ENCODE measurements around the gene KMT2C. TPM values are rescaled to one million over a fixed set of nuclear protein-coding genes. Genes with fewer than 3 reads are reported as not detected.

KMT2C gene
- total RNA-seq, 3 donors from 2014 or later, result 73.6 to 112 (median 85.5) TPM

DNA sequence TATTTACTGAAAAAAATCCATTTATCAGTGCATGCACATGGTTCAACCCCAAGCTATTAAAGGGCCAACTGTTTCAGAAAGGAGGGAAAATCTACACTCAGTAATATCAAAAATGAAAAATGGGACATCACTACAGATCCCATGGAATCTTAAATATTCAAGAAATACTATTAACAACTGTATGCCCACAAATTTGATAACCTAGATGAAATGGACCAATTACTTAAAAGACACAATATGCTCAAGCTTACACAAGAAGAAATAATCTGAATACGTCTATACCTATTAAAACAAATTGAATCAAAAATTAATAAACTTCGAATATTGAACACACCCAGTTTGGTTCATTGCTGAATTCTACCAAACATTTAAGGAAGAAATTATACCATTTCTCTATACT is 87.9 kb downstream of the KMT2C start:
- H3K36me3 ChIP-seq, result peaks cover 4% of the 10 kb centered on the region
- intact Hi-C loops (cut with DNase I; ENCODE audit: low total_unique reads), result no loop called here
- TF ChIP-seq, protein P1, sequence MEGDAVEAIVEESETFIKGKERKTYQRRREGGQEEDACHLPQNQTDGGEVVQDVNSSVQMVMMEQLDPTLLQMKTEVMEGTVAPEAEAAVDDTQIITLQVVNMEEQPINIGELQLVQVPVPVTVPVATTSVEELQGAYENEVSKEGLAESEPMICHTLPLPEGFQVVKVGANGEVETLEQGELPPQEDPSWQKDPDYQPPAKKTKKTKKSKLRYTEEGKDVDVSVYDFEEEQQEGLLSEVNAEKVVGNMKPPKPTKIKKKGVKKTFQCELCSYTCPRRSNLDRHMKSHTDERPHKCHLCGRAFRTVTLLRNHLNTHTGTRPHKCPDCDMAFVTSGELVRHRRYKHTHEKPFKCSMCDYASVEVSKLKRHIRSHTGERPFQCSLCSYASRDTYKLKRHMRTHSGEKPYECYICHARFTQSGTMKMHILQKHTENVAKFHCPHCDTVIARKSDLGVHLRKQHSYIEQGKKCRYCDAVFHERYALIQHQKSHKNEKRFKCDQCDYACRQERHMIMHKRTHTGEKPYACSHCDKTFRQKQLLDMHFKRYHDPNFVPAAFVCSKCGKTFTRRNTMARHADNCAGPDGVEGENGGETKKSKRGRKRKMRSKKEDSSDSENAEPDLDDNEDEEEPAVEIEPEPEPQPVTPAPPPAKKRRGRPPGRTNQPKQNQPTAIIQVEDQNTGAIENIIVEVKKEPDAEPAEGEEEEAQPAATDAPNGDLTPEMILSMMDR (IDR thresholded peaks at IDR 0.05), result no peak
- TF ChIP-seq POLR2AphosphoS5 (IDR thresholded peaks at IDR 0.05) (no peak), POLR2A (IDR thresholded peaks at IDR 0.05) (no peak)

DNA sequence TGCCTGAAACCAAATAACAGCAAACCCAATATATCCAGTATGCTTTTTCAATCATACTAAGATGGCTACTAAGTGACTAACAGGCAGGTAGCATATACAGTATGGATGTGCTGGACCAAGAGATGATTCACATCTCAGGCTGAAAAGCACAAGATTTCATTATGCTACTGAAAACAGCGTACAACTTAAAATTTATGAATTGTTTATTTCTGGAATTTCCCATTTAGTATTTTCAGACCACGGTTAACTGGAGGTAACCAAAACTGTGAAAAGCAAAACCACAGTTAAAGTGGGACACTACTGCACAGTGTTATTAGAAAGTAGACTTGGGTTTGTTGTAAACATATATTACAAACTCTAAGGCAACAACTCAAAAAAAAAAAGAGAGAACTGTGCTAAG is 91.5 kb downstream of the KMT2C start:
- H3K27me3 ChIP-seq, result no peaks in the 10 kb centered on the region
- no peak overlapping the region for H3K27ac ChIP-seq
- TF ChIP-seq POLR2AphosphoS5 (IDR thresholded peaks at IDR 0.05), result no peak
- DNase-seq (ENCODE audit: low spot score in 2 of 2), result no peak
- intact Hi-C loops (cut with DNase I; ENCODE audit: low total_unique reads), result no loop called here
- H3K36me3 ChIP-seq, result no peaks in the 10 kb centered on the region
- H3K4me1 ChIP-seq, result peaks cover 0 to 5% of the 10 kb centered on the region in 2 donors
- no peak overlapping the region for H3K4me3 ChIP-seq
- H3K9me3 ChIP-seq, result no peaks in the 10 kb centered on the region

More for the DNA sequence above, 87.9 kb downstream of the KMT2C start:
- Histone ChIP-seq H3K27ac (no peak overlapping the region), H3K9me3 (no peaks in the 10 kb centered on the region), H3K4me1 (no peaks in the 10 kb centered on the region), H3K4me3 (no peak overlapping the region), H3K27me3 (no peaks in the 10 kb centered on the region)
- DNase-seq (ENCODE audit: low spot score in 2 of 2), result no peak

DNA sequence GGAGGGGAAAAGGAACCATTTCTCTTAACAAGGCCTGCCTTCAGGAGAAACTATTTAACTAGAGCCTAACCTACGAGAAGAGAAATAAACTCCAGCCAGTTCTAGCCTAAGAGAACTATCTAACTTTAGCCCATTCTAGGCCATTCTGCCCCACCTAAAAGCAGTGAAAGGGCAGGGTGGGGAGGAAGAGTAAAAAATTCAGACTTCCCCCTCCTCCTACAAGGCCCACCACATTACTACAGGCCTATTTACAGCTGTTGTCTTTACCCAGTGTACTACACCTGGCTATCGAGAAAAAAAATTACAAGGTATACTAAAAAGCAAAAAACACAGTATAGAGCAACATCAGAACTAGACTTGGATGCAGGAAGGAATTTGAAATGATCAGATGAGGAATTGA is 93.0 kb downstream of the KMT2C start:
- H3K36me3 ChIP-seq, result no peaks in the 10 kb centered on the region
- H3K27ac ChIP-seq, result no peak overlapping the region
- H3K4me3 ChIP-seq, result no peak overlapping the region
- H3K27me3 ChIP-seq, result no peaks in the 10 kb centered on the region
- no peaks in the 10 kb centered on the region for H3K9me3 ChIP-seq
- TF ChIP-seq, protein P1 (IDR thresholded peaks at IDR 0.05), result no peak
- DNase-seq (ENCODE audit: low spot score in 2 of 2), result no peak
- intact Hi-C loops (cut with DNase I; ENCODE audit: low total_unique reads), result no loop called here
- peaks cover 0 to 5% of the 10 kb centered on the region in 2 donors for H3K4me1 ChIP-seq

DNA sequence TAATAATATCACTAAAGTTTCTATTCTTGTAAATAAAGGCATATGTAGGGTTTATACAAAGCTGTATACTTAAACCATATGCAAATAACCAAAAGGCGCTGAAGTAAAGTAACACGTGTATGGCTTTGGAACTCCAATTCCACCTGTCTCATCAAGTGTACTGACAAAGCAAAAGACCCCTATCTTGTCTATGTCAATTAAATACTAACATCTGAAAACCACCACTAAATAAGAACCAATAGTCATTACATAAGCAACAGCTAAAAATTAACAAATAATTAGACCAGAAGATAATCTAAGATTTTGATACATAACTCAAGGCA is 93.9 kb downstream of the KMT2C start:
- H3K27ac ChIP-seq, result no peak overlapping the region

DNA sequence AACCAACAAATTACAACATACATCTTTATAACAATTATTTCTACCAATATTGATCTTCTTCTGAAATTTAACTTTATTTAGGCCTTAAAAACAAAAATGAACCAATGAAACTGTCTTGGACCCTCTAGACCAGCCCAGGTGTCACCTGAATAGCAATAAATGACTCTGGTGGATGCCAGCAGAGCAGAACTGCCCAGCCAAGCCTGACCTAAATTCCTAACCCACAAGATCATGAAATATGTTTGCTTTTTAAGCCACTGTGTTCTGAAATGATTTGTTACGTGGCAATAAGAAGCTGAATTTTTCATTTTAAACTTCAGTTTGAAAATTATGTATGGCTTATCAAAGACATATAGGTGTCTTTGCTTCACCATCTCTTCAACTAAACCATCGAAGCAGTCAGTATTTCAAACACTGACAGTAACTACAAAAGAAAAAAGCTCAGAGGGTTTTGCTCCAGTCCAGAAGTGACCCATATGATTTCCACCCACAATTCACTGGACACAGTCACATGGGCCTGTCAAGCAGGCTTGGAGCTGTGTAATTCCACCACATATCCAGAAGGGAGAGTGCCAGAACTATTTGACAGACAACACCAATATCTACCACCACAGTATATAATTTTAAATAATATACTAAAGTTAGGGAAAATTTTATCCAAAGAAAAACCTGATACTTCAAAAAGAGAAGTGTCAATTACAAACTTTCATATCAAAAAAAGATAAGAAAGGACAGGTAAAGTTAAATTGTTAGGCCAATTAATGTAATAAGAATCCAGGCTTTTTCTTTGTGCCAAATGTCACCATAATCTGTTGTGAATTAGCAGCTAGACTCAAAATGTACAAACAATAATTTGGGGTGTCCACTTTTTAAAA is 94.5 kb downstream of the KMT2C start:
- no peak for DNase-seq (ENCODE audit: low spot score in 2 of 2)
- no peaks in the 10 kb centered on the region for H3K36me3 ChIP-seq
- H3K4me1 ChIP-seq, result peaks cover 0 to 5% of the 10 kb centered on the region in 2 donors
- no peaks in the 10 kb centered on the region for H3K27me3 ChIP-seq
- intact Hi-C loops (cut with DNase I; ENCODE audit: low total_unique reads), result no loop called here
- TF ChIP-seq POLR2AphosphoS5 (IDR thresholded peaks at IDR 0.05) (no peak), POLR2A (IDR thresholded peaks at IDR 0.05) (no peak)
- TF ChIP-seq, protein P1 (IDR thresholded peaks at IDR 0.05), result peak in 1 of 3 donors; percentile 39
- H3K27ac ChIP-seq, result peak overlapping the region in 1 of 2 donors; percentile 7
- no peaks in the 10 kb centered on the region for H3K9me3 ChIP-seq
- no peak overlapping the region for H3K4me3 ChIP-seq

More for the DNA sequence above, 93.9 kb downstream of the KMT2C start:
- Histone ChIP-seq H3K27me3 (no peaks in the 10 kb centered on the region), H3K9me3 (no peaks in the 10 kb centered on the region), H3K36me3 (no peaks in the 10 kb centered on the region), H3K4me3 (no peak overlapping the region), H3K4me1 (peaks cover 0 to 5% of the 10 kb centered on the region in 2 donors)
- intact Hi-C loops (cut with DNase I; ENCODE audit: low total_unique reads), result no loop called here
- DNase-seq (ENCODE audit: low spot score in 2 of 2), result no peak
- TF ChIP-seq POLR2AphosphoS5 (IDR thresholded peaks at IDR 0.05) (no peak), POLR2A (IDR thresholded peaks at IDR 0.05) (no peak)
- TF ChIP-seq, protein P1 (IDR thresholded peaks at IDR 0.05), result no peak
